WTC11 (cell line): ENCODE results near the gene VSIR. TPM values are rescaled to one million over a fixed set of nuclear protein-coding genes. Genes with fewer than 3 reads are reported as not detected.

Experiments used
- ATAC-seq: fragments of 200-7000 bp; cut with Tn5 transposase; 2 replicates; pipeline ENCODE4 v1.10.0; 2021; ENCODE audit warnings: mild to moderate bottlenecking, moderate library complexity
- CTCF ChIA-PET: fragments of 300-600 bp; sonication (Branson Sonifier 250); formaldehyde crosslinking; loops from one replicate; lab custom pipeline; 2021; ENCODE audit warnings: antibody characterized with exemption; lab: Charles Lee
- POLR2A ChIA-PET: fragments of 350-600 bp; sonication (Branson Sonifier 250); formaldehyde crosslinking; loops from one replicate; lab custom pipeline; 2021; ENCODE audit warnings: antibody characterized with exemption; lab: Charles Lee
- DNase-seq: peaks from one replicate; pipeline ENCODE4 v3.0.0; 2021; ENCODE audit warnings: low spot score
- H3K27ac Mint-ChIP-seq: 2 replicates; pipeline ENCODE4 v1.8.0; 2021; ENCODE audit warnings: mixed read lengths
- H3K27me3 Mint-ChIP-seq: 2 replicates; pipeline ENCODE4 v1.8.0; 2021; ENCODE audit warnings: low read depth, mild to moderate bottlenecking, moderate library complexity, mixed read lengths
- H3K36me3 Mint-ChIP-seq: 2 replicates; pipeline ENCODE4 v1.8.0; 2021; ENCODE audit warnings: mixed read lengths
- H3K4me1 Mint-ChIP-seq: 2 replicates; pipeline ENCODE4 v1.8.0; 2022; ENCODE audit warnings: mixed read lengths
- H3K4me3 Mint-ChIP-seq: 2 replicates; pipeline ENCODE4 v1.8.0; 2021; ENCODE audit warnings: mild to moderate bottlenecking, moderate library complexity, mixed read lengths
- H3K9me3 Mint-ChIP-seq: 2 replicates; pipeline ENCODE4 v1.8.0; 2021; ENCODE audit warnings: mixed read lengths
- CBFB ChIP-seq: sonication (generic); formaldehyde crosslinking; IDR thresholded peaks from 2 replicates; pipeline ENCODE4 v1.8.1; 2022; ENCODE audit warnings: mild to moderate bottlenecking, low read depth, missing genetic modification reagents
- CREB1 ChIP-seq: sonication (generic); formaldehyde crosslinking; IDR thresholded peaks from 2 replicates; pipeline ENCODE4 v1.8.0; 2023; ENCODE audit warnings: mild to moderate bottlenecking, missing genetic modification reagents
- ELF4 ChIP-seq: sonication (generic); formaldehyde crosslinking; IDR thresholded peaks from 2 replicates; pipeline ENCODE4 v1.8.1; 2022; ENCODE audit warnings: low read depth, mild to moderate bottlenecking, moderate library complexity, missing genetic modification reagents
- EMX1 ChIP-seq: fragments of 250-450 bp; sonication (Bioruptor Pico); IDR thresholded peaks from 2 replicates; pipeline ENCODE4 v1.8.0; 2021; ENCODE audit warnings: mild to moderate bottlenecking
- ESRRA ChIP-seq: sonication (generic); formaldehyde crosslinking; IDR thresholded peaks from 2 replicates; pipeline ENCODE4 v1.8.1; 2022; ENCODE audit warnings: mild to moderate bottlenecking, missing genetic modification reagents, borderline replicate concordance
- FOXP4 ChIP-seq: sonication (generic); formaldehyde crosslinking; IDR thresholded peaks from 2 replicates; pipeline ENCODE4 v1.8.0; 2022; ENCODE audit warnings: mild to moderate bottlenecking, missing genetic modification reagents
- JUN ChIP-seq: sonication (generic); formaldehyde crosslinking; IDR thresholded peaks from 2 replicates; pipeline ENCODE4 v1.8.0; 2023; ENCODE audit warnings: mild to moderate bottlenecking, missing genetic modification reagents
- MYBL2 ChIP-seq: sonication (generic); formaldehyde crosslinking; IDR thresholded peaks from 2 replicates; pipeline ENCODE4 v1.8.1; 2023; ENCODE audit warnings: mild to moderate bottlenecking, moderate library complexity, missing genetic modification reagents
- NFATC4 ChIP-seq: fragments of 250-450 bp; sonication (Bioruptor Pico); IDR thresholded peaks from 2 replicates; pipeline ENCODE4 v1.9.0; 2021; ENCODE audit warnings: mild to moderate bottlenecking
- TEAD4 ChIP-seq: sonication (generic); formaldehyde crosslinking; IDR thresholded peaks from 2 replicates; pipeline ENCODE4 v1.8.0; 2022; ENCODE audit warnings: mild to moderate bottlenecking, missing genetic modification reagents
- USF1 ChIP-seq: sonication (generic); formaldehyde crosslinking; IDR thresholded peaks from 2 replicates; pipeline ENCODE4 v1.8.0; 2022; ENCODE audit warnings: mild to moderate bottlenecking, missing genetic modification reagents
- ZNF263 ChIP-seq: sonication (generic); formaldehyde crosslinking; IDR thresholded peaks from 2 replicates; pipeline ENCODE4 v1.8.1; 2022; ENCODE audit warnings: low read depth, mild to moderate bottlenecking, moderate library complexity, missing genetic modification reagents
- total RNA-seq: library from RNA; stranded (reverse); gene quantifications from 3 replicates; pipeline ENCODE4 v1.2.3, GENCODE V29; 2021
- TF ChIP-seq, protein P1 (sequence below): sonication (generic); formaldehyde crosslinking; IDR thresholded peaks from 2 replicates; pipeline ENCODE4 v1.8.1; 2023; ENCODE audit warnings: mild to moderate bottlenecking, missing genetic modification reagents, borderline replicate concordance
- TF ChIP-seq, protein P2 (sequence below): sonication (generic); formaldehyde crosslinking; IDR thresholded peaks from 2 replicates; pipeline ENCODE4 v1.8.1; 2022; ENCODE audit warnings: low read depth, mild to moderate bottlenecking, moderate library complexity, missing genetic modification reagents, borderline replicate concordance
- TF ChIP-seq, protein P3 (sequence below): sonication (generic); formaldehyde crosslinking; IDR thresholded peaks from 2 replicates; pipeline ENCODE4 v1.8.1; 2022; ENCODE audit warnings: low read depth, missing genetic modification reagents, borderline replicate concordance
- TF ChIP-seq, protein P4 (sequence below): sonication (generic); formaldehyde crosslinking; IDR thresholded peaks from 2 replicates; pipeline ENCODE4 v1.8.1; 2022; ENCODE audit warnings: mild to moderate bottlenecking, moderate library complexity, missing genetic modification reagents
- TF ChIP-seq, protein P5 (sequence below): fragments of 250-450 bp; sonication (Bioruptor Pico); IDR thresholded peaks from 2 replicates; pipeline ENCODE4 v2.1.2; 2022; ENCODE audit warnings: mild to moderate bottlenecking, moderate library complexity
- TF ChIP-seq, protein P6 (sequence below): sonication (generic); formaldehyde crosslinking; conservative IDR thresholded peaks from 2 replicates; pipeline ENCODE4 v1.8.1; 2022; ENCODE audit warnings: mild to moderate bottlenecking, missing genetic modification reagents

The VSIR gene
- total RNA-seq, 1 experiment from 2014 or later: 0.74 TPM

DNA sequence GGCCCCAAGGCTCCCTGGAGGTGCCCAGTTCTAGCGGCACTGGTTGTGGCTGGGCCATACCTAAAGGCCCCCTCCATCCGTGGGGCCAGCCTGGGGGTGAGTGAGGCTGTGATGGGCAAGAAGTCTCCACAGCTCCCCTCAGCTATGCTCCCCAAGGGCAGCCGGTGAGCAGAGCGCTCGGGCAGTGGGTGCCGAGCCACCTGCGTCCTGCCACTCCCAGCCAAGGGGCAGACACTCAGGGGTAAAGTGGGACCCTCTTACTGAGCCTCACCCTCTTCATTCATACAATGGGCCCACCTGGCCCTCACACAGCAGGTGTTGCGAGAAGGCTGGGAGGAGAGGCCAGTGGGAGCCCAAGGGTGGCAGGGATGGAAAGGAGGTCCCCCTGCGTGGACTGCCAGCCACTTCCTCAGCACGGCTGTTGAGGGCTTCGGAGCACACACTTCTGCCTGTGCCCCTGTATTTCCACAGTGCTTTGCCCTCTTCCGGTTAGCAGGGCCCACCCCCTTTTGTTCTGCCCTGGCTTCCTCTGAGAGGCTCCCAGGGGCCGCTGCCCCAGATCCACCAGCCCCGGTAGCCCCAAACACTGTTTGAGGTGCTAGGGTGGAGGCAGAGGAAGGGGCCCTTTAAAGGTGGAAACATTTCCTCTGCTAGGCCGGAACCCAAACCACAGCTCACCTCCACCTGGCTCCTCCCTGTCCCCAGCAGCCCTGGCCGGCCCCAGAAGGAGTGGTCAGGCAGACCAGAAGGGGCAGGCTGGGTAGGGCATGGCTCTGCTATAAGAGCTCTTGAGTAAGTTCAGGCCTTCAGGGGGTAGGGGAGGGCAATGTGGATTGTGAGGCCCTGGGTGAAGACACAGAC, 37.4 kb downstream of the VSIR start:
- peak; percentile 54 for ATAC-seq
- Mint-ChIP-seq H3K36me3 (no peaks in the 10 kb centered on the region), H3K4me3 (no peak overlapping the region), H3K9me3 (no peaks in the 10 kb centered on the region), H3K27ac (no peak overlapping the region), H3K27me3 (peaks cover 3% of the 10 kb centered on the region; the same call in 1 of the 2 replicates), H3K4me1 (peaks cover 10% of the 10 kb centered on the region)
- POLR2A ChIA-PET: interaction anchor here (0.6 kb wide), 1 partner anchor 28 kb away, joined by 3 read pairs; no protein-coding TSS in a partner anchor
- CTCF ChIA-PET: interaction anchor here (0.5 to 2.0 kb wide), 7 partner anchors 11 to 78 kb away, joined by 3 to 7 read pairs (median 4); no protein-coding TSS in a partner anchor
- no peak for DNase-seq
- TF ChIP-seq, protein P1, sequence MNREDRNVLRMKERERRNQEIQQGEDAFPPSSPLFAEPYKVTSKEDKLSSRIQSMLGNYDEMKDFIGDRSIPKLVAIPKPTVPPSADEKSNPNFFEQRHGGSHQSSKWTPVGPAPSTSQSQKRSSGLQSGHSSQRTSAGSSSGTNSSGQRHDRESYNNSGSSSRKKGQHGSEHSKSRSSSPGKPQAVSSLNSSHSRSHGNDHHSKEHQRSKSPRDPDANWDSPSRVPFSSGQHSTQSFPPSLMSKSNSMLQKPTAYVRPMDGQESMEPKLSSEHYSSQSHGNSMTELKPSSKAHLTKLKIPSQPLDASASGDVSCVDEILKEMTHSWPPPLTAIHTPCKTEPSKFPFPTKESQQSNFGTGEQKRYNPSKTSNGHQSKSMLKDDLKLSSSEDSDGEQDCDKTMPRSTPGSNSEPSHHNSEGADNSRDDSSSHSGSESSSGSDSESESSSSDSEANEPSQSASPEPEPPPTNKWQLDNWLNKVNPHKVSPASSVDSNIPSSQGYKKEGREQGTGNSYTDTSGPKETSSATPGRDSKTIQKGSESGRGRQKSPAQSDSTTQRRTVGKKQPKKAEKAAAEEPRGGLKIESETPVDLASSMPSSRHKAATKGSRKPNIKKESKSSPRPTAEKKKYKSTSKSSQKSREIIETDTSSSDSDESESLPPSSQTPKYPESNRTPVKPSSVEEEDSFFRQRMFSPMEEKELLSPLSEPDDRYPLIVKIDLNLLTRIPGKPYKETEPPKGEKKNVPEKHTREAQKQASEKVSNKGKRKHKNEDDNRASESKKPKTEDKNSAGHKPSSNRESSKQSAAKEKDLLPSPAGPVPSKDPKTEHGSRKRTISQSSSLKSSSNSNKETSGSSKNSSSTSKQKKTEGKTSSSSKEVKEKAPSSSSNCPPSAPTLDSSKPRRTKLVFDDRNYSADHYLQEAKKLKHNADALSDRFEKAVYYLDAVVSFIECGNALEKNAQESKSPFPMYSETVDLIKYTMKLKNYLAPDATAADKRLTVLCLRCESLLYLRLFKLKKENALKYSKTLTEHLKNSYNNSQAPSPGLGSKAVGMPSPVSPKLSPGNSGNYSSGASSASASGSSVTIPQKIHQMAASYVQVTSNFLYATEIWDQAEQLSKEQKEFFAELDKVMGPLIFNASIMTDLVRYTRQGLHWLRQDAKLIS (CRISPR knock-in tag): no peak
- TF ChIP-seq, protein P2, sequence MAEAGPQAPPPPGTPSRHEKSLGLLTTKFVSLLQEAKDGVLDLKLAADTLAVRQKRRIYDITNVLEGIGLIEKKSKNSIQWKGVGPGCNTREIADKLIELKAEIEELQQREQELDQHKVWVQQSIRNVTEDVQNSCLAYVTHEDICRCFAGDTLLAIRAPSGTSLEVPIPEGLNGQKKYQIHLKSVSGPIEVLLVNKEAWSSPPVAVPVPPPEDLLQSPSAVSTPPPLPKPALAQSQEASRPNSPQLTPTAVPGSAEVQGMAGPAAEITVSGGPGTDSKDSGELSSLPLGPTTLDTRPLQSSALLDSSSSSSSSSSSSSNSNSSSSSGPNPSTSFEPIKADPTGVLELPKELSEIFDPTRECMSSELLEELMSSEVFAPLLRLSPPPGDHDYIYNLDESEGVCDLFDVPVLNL (CRISPR knock-in tag): no peak

DNA sequence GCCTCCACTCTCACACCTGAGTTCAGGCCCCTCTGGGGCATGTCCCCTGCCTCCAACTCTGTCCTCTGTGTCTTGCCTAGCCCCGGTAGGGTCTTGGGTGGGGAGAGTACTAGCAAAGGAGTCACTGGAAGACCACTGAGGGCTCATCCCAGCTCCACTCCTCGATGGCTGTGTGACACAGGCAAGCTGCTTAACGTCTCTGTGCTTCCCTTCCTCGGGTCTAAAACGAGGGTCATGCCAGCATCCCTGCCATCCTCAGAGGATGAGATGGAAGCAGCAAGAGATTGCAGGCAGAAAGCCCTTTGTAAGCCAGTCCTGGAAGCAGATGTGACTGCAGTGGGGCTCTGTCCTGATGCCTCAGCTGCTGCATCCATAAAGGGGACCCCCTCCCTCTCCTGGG, 38.5 kb downstream of the VSIR start:
- no peak for ATAC-seq
- Mint-ChIP-seq H3K4me1 (peaks cover 10% of the 10 kb centered on the region), H3K27me3 (peaks cover 3% of the 10 kb centered on the region; the same call in 1 of the 2 replicates), H3K36me3 (no peaks in the 10 kb centered on the region), H3K9me3 (no peaks in the 10 kb centered on the region), H3K27ac (no peak overlapping the region), H3K4me3 (no peak overlapping the region)
- no peak for DNase-seq
- TF ChIP-seq USF1 (CRISPR knock-in tag) (no peak), CREB1 (CRISPR knock-in tag) (no peak), FOXP4 (CRISPR knock-in tag) (no peak), CBFB (CRISPR knock-in tag) (no peak)
- ChIA-PET POLR2A (no interaction called here), CTCF (interaction anchor here (1.7 kb wide), 1 partner anchor 12 kb away, joined by 7 read pairs; no protein-coding TSS in a partner anchor)

- H3K4me1 Mint-ChIP-seq: peaks cover 6% of the 10 kb centered on the region
- H3K4me3 Mint-ChIP-seq: no peak overlapping the region
- CTCF ChIA-PET: interaction anchor here (0.8 to 1.6 kb wide), 3 partner anchors 15 to 34 kb away, joined by 3 to 5 read pairs (median 3); no protein-coding TSS in a partner anchor
- no peak for DNase-seq
- no peak for ATAC-seq
- no peaks in the 10 kb centered on the region for H3K9me3 Mint-ChIP-seq
- no peak overlapping the region for H3K27ac Mint-ChIP-seq
- no peaks in the 10 kb centered on the region for H3K27me3 Mint-ChIP-seq
- no peaks in the 10 kb centered on the region for H3K36me3 Mint-ChIP-seq
- POLR2A ChIA-PET: no interaction called here
- TF ChIP-seq MYBL2 (no peak), TEAD4 (CRISPR knock-in tag) (no peak), NFATC4 (CRISPR knock-in tag) (no peak), ZNF263 (CRISPR knock-in tag) (no peak), ESRRA (no peak), ELF4 (CRISPR knock-in tag) (no peak), EMX1 (CRISPR knock-in tag) (no peak), JUN (CRISPR knock-in tag) (no peak)
- TF ChIP-seq, protein P3, sequence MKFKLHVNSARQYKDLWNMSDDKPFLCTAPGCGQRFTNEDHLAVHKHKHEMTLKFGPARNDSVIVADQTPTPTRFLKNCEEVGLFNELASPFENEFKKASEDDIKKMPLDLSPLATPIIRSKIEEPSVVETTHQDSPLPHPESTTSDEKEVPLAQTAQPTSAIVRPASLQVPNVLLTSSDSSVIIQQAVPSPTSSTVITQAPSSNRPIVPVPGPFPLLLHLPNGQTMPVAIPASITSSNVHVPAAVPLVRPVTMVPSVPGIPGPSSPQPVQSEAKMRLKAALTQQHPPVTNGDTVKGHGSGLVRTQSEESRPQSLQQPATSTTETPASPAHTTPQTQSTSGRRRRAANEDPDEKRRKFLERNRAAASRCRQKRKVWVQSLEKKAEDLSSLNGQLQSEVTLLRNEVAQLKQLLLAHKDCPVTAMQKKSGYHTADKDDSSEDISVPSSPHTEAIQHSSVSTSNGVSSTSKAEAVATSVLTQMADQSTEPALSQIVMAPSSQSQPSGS: no peak
- TF ChIP-seq, protein P4, sequence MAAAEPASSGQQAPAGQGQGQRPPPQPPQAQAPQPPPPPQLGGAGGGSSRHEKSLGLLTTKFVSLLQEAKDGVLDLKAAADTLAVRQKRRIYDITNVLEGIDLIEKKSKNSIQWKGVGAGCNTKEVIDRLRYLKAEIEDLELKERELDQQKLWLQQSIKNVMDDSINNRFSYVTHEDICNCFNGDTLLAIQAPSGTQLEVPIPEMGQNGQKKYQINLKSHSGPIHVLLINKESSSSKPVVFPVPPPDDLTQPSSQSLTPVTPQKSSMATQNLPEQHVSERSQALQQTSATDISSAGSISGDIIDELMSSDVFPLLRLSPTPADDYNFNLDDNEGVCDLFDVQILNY: no peak
- TF ChIP-seq, protein P5, sequence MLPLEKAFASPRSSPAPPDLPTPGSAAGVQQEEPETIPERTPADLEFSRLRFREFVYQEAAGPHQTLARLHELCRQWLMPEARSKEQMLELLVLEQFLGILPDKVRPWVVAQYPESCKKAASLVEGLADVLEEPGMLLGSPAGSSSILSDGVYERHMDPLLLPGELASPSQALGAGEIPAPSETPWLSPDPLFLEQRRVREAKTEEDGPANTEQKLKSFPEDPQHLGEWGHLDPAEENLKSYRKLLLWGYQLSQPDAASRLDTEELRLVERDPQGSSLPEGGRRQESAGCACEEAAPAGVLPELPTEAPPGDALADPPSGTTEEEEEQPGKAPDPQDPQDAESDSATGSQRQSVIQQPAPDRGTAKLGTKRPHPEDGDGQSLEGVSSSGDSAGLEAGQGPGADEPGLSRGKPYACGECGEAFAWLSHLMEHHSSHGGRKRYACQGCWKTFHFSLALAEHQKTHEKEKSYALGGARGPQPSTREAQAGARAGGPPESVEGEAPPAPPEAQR (CRISPR knock-in tag): no peak
- TF ChIP-seq, protein P6, sequence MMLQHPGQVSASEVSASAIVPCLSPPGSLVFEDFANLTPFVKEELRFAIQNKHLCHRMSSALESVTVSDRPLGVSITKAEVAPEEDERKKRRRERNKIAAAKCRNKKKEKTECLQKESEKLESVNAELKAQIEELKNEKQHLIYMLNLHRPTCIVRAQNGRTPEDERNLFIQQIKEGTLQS (CRISPR knock-in tag): no peak
These were observed 41.5 kb downstream of the VSIR start for GRCh38 chr10:71731791-71732190.
